Sigmoid colon (tissue), 7 donors: ENCODE measurements around the gene MAPK8IP3. TPM values are rescaled to one million over a fixed set of nuclear protein-coding genes. Genes with fewer than 3 reads are reported as not detected.

ENCODE experiments used
- DNase-seq: peaks from one replicate; pipeline ENCODE4 v3.0.0-alpha.2; 2019
- H3K27ac ChIP-seq, 4 donors: fragments of 200-600 bp; sonication (generic); one replicate each; pipeline ENCODE4 v1.5.1; 2016 to 2019; ENCODE audit warnings: mild to moderate bottlenecking in 1 of 4
- H3K27me3 ChIP-seq, 3 donors: fragments of 200-600 bp; sonication (generic); one replicate each; pipeline ENCODE4 v1.5.1; 2019; ENCODE audit warnings: mild to moderate bottlenecking in 1 of 3
- H3K36me3 ChIP-seq, 4 donors: fragments of 200-600 bp; sonication (generic); one replicate each; pipeline ENCODE4 v1.5.1; 2016 to 2019
- H3K4me1 ChIP-seq, 4 donors: fragments of 200-600 bp; sonication (generic); one replicate each; pipeline ENCODE4 v1.5.1; 2017 to 2019
- H3K4me3 ChIP-seq, 4 donors: fragments of 200-600 bp; sonication (generic); one replicate each; pipeline ENCODE4 v1.5.1; 2017 to 2019; ENCODE audit warnings: mild to moderate bottlenecking in 2 of 4, moderate library complexity in 1 of 4
- H3K9me3 ChIP-seq, 4 donors: fragments of 200-600 bp in 3 of 4; sonication (generic) in 3 of 4; one replicate each; pipeline versions ENCODE4 v1.5.1 to v1.6.1; 2013 to 2019
- CTCF ChIP-seq, 4 experiments: fragments of 450-650 bp in 3 of 4; fragments of 200-600 bp in 1 of 4; IDR thresholded peaks; one replicate each; pipeline ENCODE4 v1.5.1; 2016 to 2019; ENCODE audit warnings: antibody characterized with exemption in 4 of 4, mild to moderate bottlenecking in 3 of 4, moderate library complexity in 2 of 4
- EP300 ChIP-seq, 4 donors: sonication (generic); formaldehyde crosslinking; IDR thresholded peaks; one replicate each; pipeline ENCODE4 v1.6.1; 2017; ENCODE audit warnings: antibody characterized with exemption in 4 of 4
- POLR2A ChIP-seq, 2 donors: fragments of 450-650 bp; IDR thresholded peaks; one replicate each; pipeline ENCODE4 v1.6.1; 2016; ENCODE audit warnings: antibody characterized with exemption in 2 of 2, mild to moderate bottlenecking in 2 of 2, moderate library complexity in 2 of 2
- POLR2AphosphoS5 ChIP-seq, 4 donors: sonication (generic); formaldehyde crosslinking; IDR thresholded peaks; one replicate each; pipeline ENCODE4 v1.6.1; 2017; ENCODE audit warnings: antibody characterized with exemption in 4 of 4
- WGBS, 2 donors: extraction: QIAGEN DNeasy Blood & Tissue Kit; methylation state at CpG; one replicate each; pipeline ENCODE4 v1.1.7; 2013; 5-methylcytosine and 5-hydroxymethylcytosine counted together
- intact Hi-C: fragments of 100-400 bp; cut with DNase I; formaldehyde crosslinking; loops from one replicate; pipeline ENCODE4 v1.15.1; 2023
- polyA plus RNA-seq, 3 donors: library from polyadenylated mRNA; stranded (reverse); fragments of 200-250 nt; gene quantifications; one replicate each; pipeline ENCODE4 v1.2.3, GENCODE V29; 2013
- total RNA-seq, 4 donors: library from RNA; depleted of rRNA; stranded (reverse); fragments of >200 nt; gene quantifications; one replicate each; pipeline ENCODE4 v1.1.0, GENCODE V29; 2016
- donor health status: healthy with polysubstance abuse.
- donor health status: Bipolar disorder and iron deficiency.
- donor health status: healthy.

The MAPK8IP3 gene
- total and polyA plus RNA-seq, 7 donors: 3.6 to 80.9 (median 22.4) TPM

- peaks cover 0 to 47% (median 31%) of the 10 kb centered on the region in 4 donors for H3K36me3 ChIP-seq
- peak overlapping the region in 2 of 4 donors; percentile 93 for H3K4me3 ChIP-seq
- peak overlapping the region; percentile 91 to 97 (median 96) for H3K27ac ChIP-seq
- H3K27me3 ChIP-seq: no peaks in the 10 kb centered on the region
- H3K4me1 ChIP-seq: peaks cover 0 to 51% (median 40%) of the 10 kb centered on the region in 4 donors
- intact Hi-C loops: loop anchor here (5.0 to 10.0 kb wide), 2 partner anchors 67 to 1090 kb away; partner anchors contain the start of genes JMJD8, MAPK8IP3 and STUB1
- H3K9me3 ChIP-seq: no peaks in the 10 kb centered on the region
- no peak for TF ChIP-seq CTCF (IDR thresholded peaks at IDR 0.05)
- TF ChIP-seq POLR2AphosphoS5 (IDR thresholded peaks at IDR 0.05): no peak
- no peak for TF ChIP-seq EP300 (IDR thresholded peaks at IDR 0.05)
- WGBS, 2 donors: 86 to 93% methylated on average over 7 of the region's 7 CpGs
- DNase-seq: no peak
Measured at GRCh38 chr16:1774448-1774780, 68.4 kb downstream of the MAPK8IP3 start.

GRCh38 chr16:1775006-1775845 is 69.2 kb downstream of the MAPK8IP3 start:
- TF ChIP-seq CTCF (IDR thresholded peaks at IDR 0.05) (no peak), EP300 (IDR thresholded peaks at IDR 0.05) (no peak), POLR2A (IDR thresholded peaks at IDR 0.05) (no peak), POLR2AphosphoS5 (IDR thresholded peaks at IDR 0.05) (no peak)
- no peak overlapping the region for H3K4me3 ChIP-seq
- intact Hi-C loops: loop anchor here (10.0 kb wide), 1 partner anchor 1090 kb away; the partner anchor contains the start of genes JMJD8 and STUB1
- no peaks in the 10 kb centered on the region for H3K9me3 ChIP-seq
- no peak for DNase-seq
- H3K36me3 ChIP-seq: peaks cover 0 to 55% (median 38%) of the 10 kb centered on the region in 4 donors
- peak overlapping the region in 1 of 4 donors; percentile 97 for H3K27ac ChIP-seq
- WGBS, 2 donors: 93 to 95% methylated on average over 30 of the region's 30 CpGs
- peaks cover 0 to 44% (median 37%) of the 10 kb centered on the region in 4 donors for H3K4me1 ChIP-seq
- no peaks in the 10 kb centered on the region for H3K27me3 ChIP-seq

GRCh38 chr16:1775846-1776671 is 70.1 kb downstream of the MAPK8IP3 start:
- intact Hi-C loops: loop anchor here (10.0 kb wide), 1 partner anchor 1091 kb away; the partner anchor contains the start of genes JMJD8 and STUB1
- Histone ChIP-seq H3K4me1 (peaks cover 0 to 46% (median 37%) of the 10 kb centered on the region in 4 donors), H3K36me3 (peaks cover 0 to 63% (median 42%) of the 10 kb centered on the region in 4 donors), H3K27ac (no peak overlapping the region), H3K4me3 (no peak overlapping the region), H3K27me3 (no peaks in the 10 kb centered on the region), H3K9me3 (no peaks in the 10 kb centered on the region)
- WGBS, 2 donors: 83 to 87% methylated on average over 28 of the region's 28 CpGs
- TF ChIP-seq POLR2A (IDR thresholded peaks at IDR 0.05) (no peak), EP300 (IDR thresholded peaks at IDR 0.05) (no peak), CTCF (IDR thresholded peaks at IDR 0.05) (no peak), POLR2AphosphoS5 (IDR thresholded peaks at IDR 0.05) (no peak)
- DNase-seq: no peak

GRCh38 chr16:1776672-1776955 is 70.6 kb downstream of the MAPK8IP3 start:
- peaks cover 0 to 64% (median 42%) of the 10 kb centered on the region in 4 donors for H3K36me3 ChIP-seq
- H3K9me3 ChIP-seq: no peaks in the 10 kb centered on the region
- intact Hi-C loops: loop anchor here (10.0 kb wide), 1 partner anchor 1092 kb away; the partner anchor contains the start of genes JMJD8 and STUB1
- no peak for DNase-seq
- no peak overlapping the region for H3K27ac ChIP-seq
- WGBS, 2 donors: 82 to 87% methylated on average over 13 of the region's 13 CpGs
- TF ChIP-seq CTCF (IDR thresholded peaks at IDR 0.05) (no peak), EP300 (IDR thresholded peaks at IDR 0.05) (no peak), POLR2A (IDR thresholded peaks at IDR 0.05) (no peak), POLR2AphosphoS5 (IDR thresholded peaks at IDR 0.05) (no peak)
- no peaks in the 10 kb centered on the region for H3K27me3 ChIP-seq
- H3K4me3 ChIP-seq: no peak overlapping the region
- peaks cover 0 to 52% (median 41%) of the 10 kb centered on the region in 4 donors for H3K4me1 ChIP-seq
